SU-DHL-6 (cell line): ENCODE data around the gene MACF1.

Source experiments
- H2AFZ ChIP-seq: fragments of 200-600 bp; sonication (generic); 2 replicates; pipeline ENCODE4 v1.6.1; 2014; ENCODE audit warnings: low read depth, mild to moderate bottlenecking, moderate library complexity, mixed read lengths, antibody characterized with exemption, low read length; ENCODE audit not compliant: severe bottlenecking
- H3F3A ChIP-seq: fragments of 200-600 bp; shearing (Covaris generic); 2 replicates; pipeline ENCODE4 v1.6.0; 2016; ENCODE audit warnings: antibody characterized with exemption, mild to moderate bottlenecking; ENCODE audit not compliant: insufficient read depth
- H3K27ac ChIP-seq: fragments of 200-600 bp; sonication (generic); 2 replicates; pipeline ENCODE4 v1.5.1; 2016; ENCODE audit warnings: low read depth, mild to moderate bottlenecking, low read length, moderate library complexity, mixed read lengths
- H3K27me3 ChIP-seq: fragments of 200-600 bp; sonication (generic), shearing (Covaris generic); 2 replicates; pipeline ENCODE4 v1.6.0; 2014; ENCODE audit warnings: mild to moderate bottlenecking, low read length
- H3K36me3 ChIP-seq: fragments of 200-600 bp; sonication (generic); 2 replicates; pipeline ENCODE4 v1.6.1; 2014; ENCODE audit warnings: mild to moderate bottlenecking, low read length, mixed read lengths
- H3K4me2 ChIP-seq: fragments of 300-600, 200-600 bp; shearing (Covaris generic), sonication (generic); 2 replicates; pipeline ENCODE4 v1.6.0; 2014; ENCODE audit warnings: low read length, low read depth, mild to moderate bottlenecking; ENCODE audit not compliant: poor library complexity, severe bottlenecking
- H3K4me3 ChIP-seq: fragments of 200-600 bp; sonication (generic); 2 replicates; pipeline ENCODE4 v1.5.1; 2014; ENCODE audit warnings: antibody characterized with exemption, low read length, mild to moderate bottlenecking, mixed read lengths; ENCODE audit not compliant: insufficient read depth, poor library complexity, severe bottlenecking
- H3K79me2 ChIP-seq: fragments of 200-600 bp; sonication (generic); 2 replicates; pipeline ENCODE4 v1.6.1; 2014; ENCODE audit warnings: mild to moderate bottlenecking, low read length, moderate library complexity; ENCODE audit not compliant: insufficient read depth
- H3K9ac ChIP-seq: fragments of 200-600 bp; sonication (generic); 2 replicates; pipeline ENCODE4 v1.7.0; 2014; ENCODE audit warnings: mild to moderate bottlenecking, low read length
- H3K9me2 ChIP-seq: fragments of 200-600 bp; sonication (generic); replicated peaks from 2 replicates; pipeline ENCODE4 v1.6.1; 2014; ENCODE audit warnings: low read length; ENCODE audit not compliant: insufficient read depth
- H3K9me3 ChIP-seq: fragments of 200-600 bp; sonication (generic); 2 replicates; pipeline ENCODE4 v1.6.1; 2014; ENCODE audit warnings: low read length, mixed read lengths; ENCODE audit not compliant: insufficient read depth
- H4K20me1 ChIP-seq: fragments of 200-600 bp; sonication (generic); 2 replicates; pipeline ENCODE4 v1.6.1; 2014; ENCODE audit warnings: low read depth, mild to moderate bottlenecking, antibody characterized with exemption, low read length, moderate library complexity, mixed read lengths
- CTCF ChIP-seq: fragments of 200-600 bp; sonication (generic); IDR thresholded peaks from one replicate; pipeline ENCODE4 v1.5.1; 2017; ENCODE audit warnings: antibody characterized with exemption, mild to moderate bottlenecking, low read length, moderate library complexity; ENCODE audit not compliant: insufficient read depth, poor library complexity, severe bottlenecking
- EZH2phosphoT487 ChIP-seq: fragments of 200-600 bp; sonication (generic), shearing (Covaris generic); conservative IDR thresholded peaks from 2 replicates; pipeline ENCODE4 v1.6.1; 2018; ENCODE audit warnings: mild to moderate bottlenecking, antibody characterized with exemption, low read length, moderate library complexity, mixed read lengths

Gene MACF1

GRCh38 chr1:39529901-39530535, 325.5 kb downstream of the MACF1 start:
- Histone ChIP-seq H3K4me2 (no peak overlapping the region), H4K20me1 (no peaks in the 10 kb centered on the region), H3K79me2 (no peaks in the 10 kb centered on the region), H3K9ac (no peak overlapping the region), H3K36me3 (0 out of 2 replicates have a peak, but pooled peaks cover 3% of the 10 kb centered on the region), H3K9me2 (no peaks in the 10 kb centered on the region), H3K27ac (no peak overlapping the region), H3F3A (no peaks in the 10 kb centered on the region), H3K27me3 (no peaks in the 10 kb centered on the region), H3K9me3 (no peaks in the 10 kb centered on the region), H3K4me3 (no peak overlapping the region), H2AFZ (no peak overlapping the region)
- no peak for TF ChIP-seq CTCF
- TF ChIP-seq EZH2phosphoT487, result no peak

GRCh38 chr1:39531526-39531925, 327.0 kb downstream of the MACF1 start:
- TF ChIP-seq CTCF (no peak), EZH2phosphoT487 (no peak)
- H3K27ac ChIP-seq, result no peak overlapping the region
- no peak overlapping the region for H3K4me3 ChIP-seq
- H3K9me2 ChIP-seq, result no peaks in the 10 kb centered on the region
- H3K27me3 ChIP-seq, result no peaks in the 10 kb centered on the region
- H2AFZ ChIP-seq, result no peak overlapping the region
- H3K9ac ChIP-seq, result no peak overlapping the region
- no peaks in the 10 kb centered on the region for H3K9me3 ChIP-seq
- H4K20me1 ChIP-seq, result no peaks in the 10 kb centered on the region
- H3F3A ChIP-seq, result no peaks in the 10 kb centered on the region
- no peak overlapping the region for H3K4me2 ChIP-seq
- 0 out of 2 replicates have a peak, but pooled peaks cover 3% of the 10 kb centered on the region for H3K36me3 ChIP-seq
- no peaks in the 10 kb centered on the region for H3K79me2 ChIP-seq

- no peaks in the 10 kb centered on the region for H4K20me1 ChIP-seq
- no peak overlapping the region for H2AFZ ChIP-seq
- TF ChIP-seq CTCF (no peak), EZH2phosphoT487 (no peak)
- 0 out of 2 replicates have a peak, but pooled peaks cover 3% of the 10 kb centered on the region for H3K36me3 ChIP-seq
- H3F3A ChIP-seq, result no peaks in the 10 kb centered on the region
- no peaks in the 10 kb centered on the region for H3K27me3 ChIP-seq
- H3K9me2 ChIP-seq, result no peaks in the 10 kb centered on the region
- H3K4me3 ChIP-seq, result no peak overlapping the region
- H3K79me2 ChIP-seq, result no peaks in the 10 kb centered on the region
- H3K4me2 ChIP-seq, result no peak overlapping the region
- no peak overlapping the region for H3K27ac ChIP-seq
- no peak overlapping the region for H3K9ac ChIP-seq
- H3K9me3 ChIP-seq, result no peaks in the 10 kb centered on the region
These were observed 328.9 kb downstream of the MACF1 start for GRCh38 chr1:39533442-39533841.
